GM19099 (cell line): ENCODE results near the gene NT5C3B.

Experiments used
- POLR2A ChIP-seq: IDR thresholded peaks from 3 replicates; pipeline ENCODE4 v1.6.1; 2011; ENCODE audit warnings: low read depth; ENCODE audit not compliant: insufficient read length; ENCODE audit errors: extremely low read depth

The NT5C3B gene

DNA sequence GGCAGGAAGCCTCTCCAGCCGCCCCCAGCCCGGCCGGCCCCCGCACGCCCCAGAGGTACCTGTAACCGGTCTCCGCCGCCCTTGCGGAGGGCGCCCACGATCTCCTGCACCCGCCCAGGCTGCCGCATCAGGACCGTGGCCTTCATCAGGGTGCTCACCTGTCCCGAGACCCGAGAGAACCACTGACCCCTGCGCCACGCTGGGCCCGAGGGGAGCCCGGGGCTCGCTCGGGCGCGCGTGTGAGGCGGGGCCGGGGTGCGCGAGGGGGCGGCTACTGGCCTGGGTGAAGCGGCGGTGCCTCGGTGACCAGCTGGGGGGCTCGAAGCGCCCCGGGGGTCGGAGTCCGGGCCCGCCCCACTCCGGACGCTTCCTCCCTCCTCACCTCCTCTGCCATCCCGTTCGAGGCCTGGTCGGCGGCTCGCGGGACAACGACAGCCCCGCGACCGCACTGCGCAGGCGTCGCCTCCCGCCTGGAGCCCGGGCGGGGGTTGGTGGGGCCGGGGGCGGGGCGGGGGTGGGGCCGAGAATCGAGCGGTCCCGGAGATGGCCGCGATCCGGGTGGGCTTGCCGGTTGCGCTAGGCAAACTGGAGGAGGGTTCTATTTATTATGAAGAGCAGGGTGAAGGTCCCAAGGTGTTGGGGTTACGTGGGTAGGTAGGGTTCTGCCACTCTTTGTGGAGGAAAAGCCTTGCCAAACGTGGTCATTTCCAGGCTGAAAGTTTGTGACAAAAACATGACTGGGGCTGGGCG is at the start of gene NT5C3B:
NT5C3B (minus strand) TSS at position 433 of the 750 bp plus-strand sequence; CDS start at position 394, 39 bp downstream.
- peak; percentile 56 for TF ChIP-seq POLR2A

DNA sequence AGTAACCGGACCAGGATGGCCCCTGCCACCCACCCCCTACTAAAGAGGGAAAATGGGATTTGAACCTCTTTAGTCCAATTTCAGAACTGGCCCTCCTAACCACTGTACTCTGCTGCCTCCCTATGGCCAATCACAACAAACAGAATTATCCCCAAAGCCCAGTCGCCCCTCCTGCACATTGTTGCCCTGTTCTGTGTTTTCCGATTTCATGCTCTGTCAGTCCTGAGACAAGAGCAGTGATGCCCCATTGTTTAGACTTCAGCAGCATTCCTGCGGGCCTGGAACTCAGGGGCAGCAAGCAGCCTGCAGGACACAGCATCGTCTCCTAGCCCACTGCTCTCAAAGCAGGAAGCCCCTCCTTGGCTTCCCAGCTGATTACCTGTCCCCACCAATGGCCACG is 49.7 kb upstream of the NT5C3B start:
- TF ChIP-seq POLR2A, result no peak

DNA sequence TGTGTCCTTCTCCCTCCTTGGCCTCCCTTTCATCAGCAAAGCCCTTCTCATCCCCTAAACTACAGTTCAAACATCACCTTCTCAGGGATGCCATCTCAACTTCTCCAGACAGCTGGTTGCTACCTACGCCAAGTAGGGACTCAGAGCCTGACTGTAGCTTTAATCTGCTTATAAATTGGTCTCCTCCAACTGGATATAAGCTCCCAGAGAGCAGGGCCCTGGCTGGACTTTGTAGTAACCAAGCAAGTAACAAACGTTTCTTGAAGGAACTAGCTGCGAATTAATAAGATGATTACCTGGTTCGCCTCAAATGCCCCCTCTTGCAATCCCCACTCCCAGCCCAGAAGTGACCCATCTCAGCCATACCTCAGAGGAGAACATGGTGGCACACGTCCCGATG is 46.7 kb upstream of the NT5C3B start:
- no peak for TF ChIP-seq POLR2A

DNA sequence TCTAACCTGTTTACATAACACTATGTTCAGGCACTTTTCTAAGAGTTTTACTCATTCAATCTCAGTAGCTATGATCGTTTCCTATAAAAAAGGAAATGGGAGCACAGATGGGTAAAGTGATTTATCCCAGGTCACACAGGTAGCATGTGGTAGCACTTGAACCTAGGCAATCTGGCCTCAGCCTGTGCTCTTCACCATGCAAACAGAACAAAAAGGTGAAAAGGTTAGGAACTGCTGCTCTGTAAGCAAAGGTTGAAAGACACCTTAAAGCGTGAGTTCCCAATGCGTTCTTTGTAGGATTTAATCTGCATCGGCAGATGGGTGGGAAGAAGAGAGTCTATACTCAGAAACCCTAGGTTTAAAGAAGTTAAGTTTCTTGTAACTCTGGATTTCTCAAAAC is 44.1 kb upstream of the NT5C3B start:
- no peak for TF ChIP-seq POLR2A

DNA sequence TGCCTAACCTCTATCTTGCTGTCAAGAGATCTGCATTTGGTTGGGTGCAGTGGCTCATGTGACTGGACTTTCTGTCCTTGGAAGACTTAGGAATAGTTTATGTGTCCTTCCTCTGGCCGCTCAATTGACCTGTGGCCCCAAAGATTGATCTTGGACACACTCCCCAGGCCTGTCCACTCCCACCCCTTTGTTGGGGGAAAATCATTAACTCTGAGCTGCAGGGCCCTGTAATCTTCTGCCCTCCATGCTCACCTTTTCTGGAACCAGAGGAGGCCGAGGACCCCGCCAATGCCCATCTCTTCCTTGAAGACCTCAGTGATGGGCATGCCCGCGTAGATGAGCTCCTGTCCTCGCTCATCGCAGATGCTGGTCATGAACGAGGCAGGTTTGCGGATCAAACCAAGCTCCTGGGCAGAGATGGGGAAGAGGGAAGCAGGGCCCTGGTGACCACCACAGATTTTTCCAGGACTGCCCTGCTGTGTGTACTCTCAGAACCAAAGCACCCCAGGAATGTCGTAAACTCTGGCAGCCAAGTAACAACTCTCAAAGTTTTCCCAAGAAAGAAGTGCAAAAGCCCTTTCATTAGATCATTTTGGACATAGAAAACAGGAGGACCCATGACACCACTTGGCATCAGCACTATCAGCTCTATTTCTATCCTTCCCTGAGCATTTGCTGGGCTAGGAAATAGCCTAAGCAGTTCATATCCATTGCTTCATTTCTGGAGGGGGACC is 37.7 kb upstream of the NT5C3B start:
- TF ChIP-seq POLR2A, result no peak

DNA sequence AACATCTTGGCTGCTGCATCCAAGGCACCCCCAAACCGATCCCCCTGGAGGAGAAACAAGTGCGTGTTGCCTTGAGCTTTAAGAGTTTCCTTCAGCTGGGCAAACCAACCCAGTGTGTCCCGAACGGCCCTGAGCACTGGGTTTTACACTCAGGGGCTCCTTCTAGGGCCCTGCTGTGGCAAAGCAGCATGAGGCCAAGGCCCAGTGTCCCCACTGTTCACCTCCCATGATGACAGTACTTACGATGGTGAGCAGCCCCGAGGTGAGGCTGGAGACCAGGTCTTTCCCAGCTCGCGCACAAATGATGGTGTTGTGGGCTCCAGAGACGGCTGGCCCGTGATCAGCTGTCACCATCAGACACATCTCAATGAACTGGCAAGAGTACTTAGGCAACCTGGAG is 35.8 kb upstream of the NT5C3B start:
- no peak for TF ChIP-seq POLR2A

DNA sequence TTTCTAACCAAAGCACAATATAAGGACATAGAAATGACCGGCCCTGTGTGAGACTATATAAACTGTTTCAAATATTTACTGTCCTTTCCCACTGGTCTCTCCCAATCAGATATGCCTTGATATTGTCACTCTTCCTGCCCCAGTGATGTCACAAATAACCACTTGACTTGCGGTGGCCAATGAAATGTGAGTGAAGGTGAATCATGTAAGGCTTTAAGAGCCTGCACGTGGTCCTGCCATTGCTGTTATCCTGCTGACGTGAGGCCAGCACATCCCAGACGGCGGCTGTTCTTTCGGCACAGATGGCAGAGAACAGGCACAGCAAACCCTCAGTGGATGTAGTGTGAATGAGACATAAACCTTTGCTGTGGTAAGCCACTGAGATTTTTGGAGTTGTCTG is 34.6 kb upstream of the NT5C3B start:
- TF ChIP-seq POLR2A, result no peak

DNA sequence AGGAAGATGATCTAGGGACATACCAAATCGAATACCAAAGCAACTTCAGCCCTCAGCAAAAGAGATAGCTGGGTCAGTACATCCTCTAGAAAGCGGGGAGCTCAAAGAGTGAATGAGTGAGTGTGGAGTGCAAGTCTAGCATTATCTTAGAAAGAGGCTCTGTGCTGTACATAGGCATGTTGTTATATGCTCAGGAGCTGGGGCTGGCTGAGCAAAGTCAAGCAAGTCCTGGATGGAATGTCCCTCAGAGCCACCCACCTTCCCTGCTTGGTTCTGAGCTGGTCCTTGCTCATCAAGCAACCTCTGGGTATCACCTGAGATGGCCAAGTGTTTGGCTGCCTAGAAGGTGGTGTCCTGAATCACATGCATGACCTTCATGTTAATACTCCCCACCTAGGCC is 34.1 kb upstream of the NT5C3B start:
- TF ChIP-seq POLR2A, result no peak

DNA sequence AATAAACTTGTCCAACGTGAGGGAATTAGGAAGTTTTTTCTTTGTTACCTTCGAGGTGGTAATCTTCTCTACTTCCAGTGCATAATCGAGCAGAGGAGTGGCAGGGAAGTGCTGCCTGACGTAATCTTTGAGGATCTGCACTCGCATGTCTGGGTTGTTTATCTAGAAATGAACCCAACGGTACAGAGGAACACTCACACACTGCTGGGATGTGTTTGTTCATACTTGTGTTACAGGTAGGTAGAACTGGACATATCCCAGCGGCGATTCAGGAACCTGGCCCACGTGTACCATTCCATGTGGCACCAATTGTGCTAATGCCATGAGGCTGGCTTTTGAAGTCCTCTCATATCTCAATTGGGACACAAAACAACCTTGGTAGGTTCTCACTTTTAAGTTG is 33.4 kb upstream of the NT5C3B start:
- no peak for TF ChIP-seq POLR2A

DNA sequence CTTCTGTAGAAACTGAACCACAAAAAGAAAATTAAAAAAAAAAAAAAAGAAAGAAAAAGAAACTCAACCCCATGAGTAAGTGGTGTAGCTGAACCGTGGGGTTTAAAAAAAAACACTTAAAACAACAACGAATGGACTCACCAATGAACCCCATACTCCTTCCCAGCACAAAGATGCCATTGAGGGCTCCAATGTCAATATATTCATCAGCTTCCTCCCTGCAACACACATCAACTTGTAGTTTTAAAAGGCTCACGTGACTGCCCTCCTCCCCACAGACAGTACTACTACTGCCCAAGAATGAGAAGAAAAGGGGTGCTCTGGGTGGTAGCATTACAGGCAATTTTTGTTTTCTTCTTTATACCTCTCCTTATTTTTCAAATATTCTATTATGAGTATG is 32.5 kb upstream of the NT5C3B start:
- no peak for TF ChIP-seq POLR2A

DNA sequence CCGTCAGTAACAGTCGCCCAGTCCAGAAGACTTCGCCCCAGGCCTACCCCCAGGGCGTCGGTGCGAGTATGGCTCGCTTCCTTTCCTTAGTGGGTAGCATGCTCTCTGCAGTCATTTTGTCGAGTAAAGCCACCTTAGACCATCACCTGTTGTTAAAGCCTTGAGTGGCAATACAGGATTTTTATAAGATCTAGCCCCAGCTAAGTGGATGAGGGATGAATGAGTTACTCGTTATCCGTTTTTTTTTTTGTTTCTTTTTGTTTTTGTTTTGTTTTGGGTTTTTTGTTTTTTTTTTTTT is 29.5 kb upstream of the NT5C3B start:
- TF ChIP-seq POLR2A, result no peak

DNA sequence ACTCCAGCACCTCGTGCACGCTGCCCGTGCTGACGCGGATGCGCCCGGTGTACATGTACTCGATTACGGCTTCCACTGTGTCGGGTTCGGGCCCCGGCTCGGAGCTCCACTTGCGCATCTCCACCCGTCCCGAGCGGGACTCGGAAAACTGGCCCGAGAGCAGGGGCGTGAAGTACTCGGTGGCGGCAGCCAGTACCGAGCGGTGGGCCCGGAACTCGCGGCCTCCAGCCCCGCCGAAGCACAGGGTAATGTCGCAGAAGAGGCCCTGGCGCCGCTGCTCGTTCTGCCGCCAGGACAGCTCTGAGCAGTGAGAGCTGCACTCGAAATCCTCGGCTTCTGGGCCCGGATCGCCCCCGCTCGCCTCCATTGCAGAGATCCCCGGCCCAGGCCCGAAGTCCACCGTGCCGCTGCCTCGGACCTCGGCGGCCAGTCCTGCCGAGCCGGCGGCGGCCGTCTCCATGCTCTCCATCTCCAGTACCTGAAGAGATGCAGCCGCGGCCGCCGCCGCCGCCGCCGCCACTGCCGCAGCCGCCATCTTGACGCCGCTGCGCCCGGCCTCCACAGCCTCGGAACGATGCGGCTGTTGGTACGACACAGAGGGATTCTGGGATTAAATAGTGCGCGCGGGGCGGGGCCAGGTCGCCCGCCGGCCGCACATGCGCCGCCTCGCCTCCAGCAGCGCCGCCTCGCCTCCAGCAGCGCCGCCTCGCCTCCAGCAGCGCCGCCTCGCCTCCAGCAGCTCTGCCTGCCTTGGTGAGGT is 29.0 kb upstream of the NT5C3B start, which contains the start of gene KLHL11:
KLHL11 (minus strand) TSS at position 588 of the 760 bp plus-strand sequence; CDS start at position 535, 53 bp downstream.
- TF ChIP-seq POLR2A, result peak; percentile 95

DNA sequence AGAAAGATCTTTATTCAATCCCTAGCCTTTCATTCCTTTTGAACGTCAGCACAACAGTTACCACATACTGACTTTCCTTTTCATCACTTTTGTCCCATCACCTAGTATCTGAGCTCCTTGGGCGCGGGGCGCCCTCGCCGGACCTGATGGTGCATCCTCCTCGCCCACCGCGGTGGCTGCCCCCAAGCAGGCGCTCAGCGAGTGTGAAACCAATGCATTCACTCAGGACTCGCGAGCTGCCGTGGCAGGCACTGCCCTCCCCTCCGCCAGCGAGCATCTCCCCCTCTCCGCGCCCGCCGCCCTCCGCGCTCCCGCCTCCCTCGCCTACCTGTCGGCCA is 28.4 kb upstream of the NT5C3B start:
- no peak for TF ChIP-seq POLR2A

DNA sequence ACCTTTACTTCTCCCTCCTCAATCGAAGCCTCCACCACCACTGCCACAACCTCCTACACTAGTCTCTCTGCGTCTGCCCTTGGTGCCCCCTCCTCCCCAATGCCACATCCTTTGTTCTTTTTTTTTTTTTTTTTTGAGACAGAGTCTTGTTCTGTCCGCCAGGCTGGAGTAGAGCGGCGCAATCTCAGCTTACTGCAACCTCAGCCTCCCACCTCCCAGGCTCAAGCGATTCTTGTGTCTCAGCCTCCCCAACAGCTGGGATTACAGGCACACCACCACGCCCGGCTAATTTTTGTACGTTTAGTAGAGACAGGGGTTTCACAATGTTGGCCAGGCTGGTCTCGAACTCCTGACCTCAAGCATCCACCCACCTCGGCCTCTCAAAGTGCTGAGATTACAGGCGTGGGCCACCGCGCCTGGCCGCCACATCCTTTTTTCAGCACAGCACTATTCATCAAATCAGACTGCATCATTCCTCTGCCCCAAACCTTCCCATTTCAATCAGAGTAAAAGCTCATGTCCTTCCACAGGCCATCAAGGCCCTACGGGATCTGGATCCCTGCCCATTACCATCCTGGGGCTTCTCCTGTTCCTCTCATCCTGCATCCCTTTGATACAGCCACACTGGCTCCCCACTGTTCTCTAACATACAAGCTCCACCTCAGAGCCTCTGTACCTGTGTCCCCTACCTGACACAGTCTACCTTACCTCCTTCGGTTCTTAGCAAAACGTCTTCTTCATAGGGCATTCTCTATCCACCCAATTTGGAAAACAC is 27.2 kb upstream of the NT5C3B start:
- no peak for TF ChIP-seq POLR2A

DNA sequence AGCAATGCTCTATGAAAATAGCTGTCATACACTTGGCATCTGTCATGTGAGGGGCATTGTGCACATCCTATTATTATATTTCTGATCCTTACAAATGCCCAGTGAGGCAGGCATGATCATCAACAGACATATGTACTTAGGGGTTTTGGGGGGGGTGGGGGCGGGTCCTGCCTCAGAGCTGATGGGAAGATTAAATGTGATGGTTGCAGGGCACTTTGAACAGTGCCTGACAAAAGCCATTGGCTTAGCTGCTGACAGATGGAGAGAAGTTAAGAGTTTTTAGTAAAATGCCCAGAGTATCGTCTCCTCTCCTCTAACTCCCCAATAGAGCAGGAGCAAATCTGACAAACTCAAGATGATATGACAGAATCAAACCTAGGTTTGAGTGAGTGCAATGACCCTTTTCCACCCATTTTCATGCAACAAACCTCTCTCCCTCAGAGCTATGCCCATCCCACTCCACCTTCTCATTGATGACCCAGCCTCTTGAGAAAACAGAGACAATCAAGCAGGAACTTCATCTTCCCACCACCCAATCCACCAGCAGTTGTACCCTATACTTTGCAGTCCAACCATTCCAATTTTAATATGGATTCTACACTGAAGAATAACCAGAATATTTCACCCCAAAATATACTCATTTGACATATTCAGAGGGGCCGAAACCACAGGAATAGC is 24.4 kb upstream of the NT5C3B start:
- no peak for TF ChIP-seq POLR2A

DNA sequence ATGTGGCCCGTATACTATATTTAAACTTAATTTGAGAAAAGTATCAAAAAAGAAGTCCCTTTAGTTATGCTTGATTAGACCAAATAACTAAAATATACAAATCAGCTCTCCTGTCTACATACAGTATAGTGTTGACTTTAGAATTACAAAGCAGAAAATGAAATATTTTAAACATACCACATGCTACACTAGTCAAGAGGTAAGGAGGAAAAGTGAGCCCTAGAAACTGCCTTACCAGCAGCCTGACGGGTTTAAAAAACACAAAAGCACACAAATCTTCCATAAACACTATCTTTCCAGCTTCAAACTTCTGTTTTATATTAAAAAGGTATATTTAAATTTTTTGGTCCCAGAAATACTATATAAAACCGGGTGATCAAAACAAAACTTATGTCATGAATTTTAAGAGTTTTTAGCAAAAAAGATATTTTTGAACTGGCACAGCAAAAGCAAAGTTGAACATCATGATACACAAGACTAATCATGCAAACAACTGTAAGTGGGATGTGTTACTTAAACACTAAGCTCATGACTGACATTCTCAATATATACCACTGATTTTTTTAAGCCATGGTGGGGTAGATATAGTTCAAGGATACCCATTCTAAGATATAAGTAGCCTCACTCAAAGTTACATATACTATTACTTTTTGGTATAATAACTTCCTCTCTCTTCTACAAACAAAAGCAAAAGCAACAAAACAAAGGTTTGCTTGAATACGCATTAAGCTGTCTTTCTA is 13.4 kb upstream of the NT5C3B start:
- no peak for TF ChIP-seq POLR2A
